Endothelial cell of umbilical vein (primary cell): ENCODE data around the gene OAS2. TPM values are rescaled to one million over a fixed set of nuclear protein-coding genes. Genes with fewer than 3 reads are reported as not detected.

Experiments used
- BruUV-seq: library from RNA; stranded (reverse); fragments of 400-500 nt; replicated peaks from 2 replicates; lab custom pipeline; 2021; lab: Mats Ljungman, UMichigan
- CTCF ChIA-PET: fragments of 300-600, 350-600 bp; sonication (Branson Sonifier 250); formaldehyde crosslinking; loops from one replicate; lab custom pipeline; 2021; ENCODE audit warnings: antibody characterized with exemption, inconsistent platforms; lab: Charles Lee
- POLR2A ChIA-PET: fragments of 300-600, 350-600 bp; sonication (Branson Sonifier 250); formaldehyde crosslinking; loops from one replicate; lab custom pipeline; 2021; ENCODE audit warnings: antibody characterized with exemption, inconsistent platforms; lab: Charles Lee
- DNase-seq: peaks from one replicate; pipeline ENCODE4 v3.0.0-alpha.2; 2011; ENCODE audit warnings: low read depth, low spot score
- FAIRE-seq: peaks from 2 replicates; lab custom pipeline; 2011; peaks lifted over from hg19 to GRCh38; lab: Jason Lieb, UNC
- H2AFZ ChIP-seq: 2 replicates; pipeline ENCODE4 v1.6.0; 2012; ENCODE audit warnings: low read depth, low read length, control low read depth, inconsistent platforms
- H3K27ac ChIP-seq: 2 replicates; pipeline ENCODE4 v1.5.1; 2011; ENCODE audit warnings: low read depth, mild to moderate bottlenecking, control low read depth, low read length, moderate library complexity; ENCODE audit not compliant: insufficient read depth
- H3K27me3 ChIP-seq, 2 experiments: 2 replicates each; pipeline versions ENCODE4 v1.6.0 to v1.6.1; 2011; ENCODE audit warnings: low read length in 2 of 2, mixed read lengths in 1 of 2; ENCODE audit not compliant: control insufficient read depth in 2 of 2, insufficient read depth in 2 of 2
- H3K36me3 ChIP-seq, 2 experiments: 2 replicates in 1 of 2; 3 replicates in 1 of 2; pipeline ENCODE4 v1.5.1; 2011; ENCODE audit warnings: low read length in 2 of 2, mild to moderate bottlenecking in 1 of 2, moderate library complexity in 1 of 2; ENCODE audit not compliant: control insufficient read depth in 2 of 2, insufficient read depth in 2 of 2; ENCODE audit errors: extremely low read depth in 1 of 2
- H3K4me1 ChIP-seq: 3 replicates; pipeline ENCODE4 v1.5.1; 2011; ENCODE audit warnings: mild to moderate bottlenecking, low read length; ENCODE audit not compliant: control insufficient read depth, insufficient read depth; ENCODE audit errors: extremely low read depth
- H3K4me2 ChIP-seq: 2 replicates; pipeline ENCODE4 v1.6.1; 2011; ENCODE audit warnings: low read length, control low read depth, mixed read lengths; ENCODE audit not compliant: insufficient read depth
- H3K4me3 ChIP-seq, 3 experiments: fragments of 200-600 bp in 1 of 3; sonication (generic), shearing (Covaris generic) in 1 of 3; replicated peaks in 1 of 3; 2 replicates each; pipeline ENCODE4 v1.5.1; 2011 to 2016; ENCODE audit warnings: control low read depth in 3 of 3, low read length in 3 of 3, mild to moderate bottlenecking in 2 of 3, inconsistent platforms in 1 of 3, low read depth in 1 of 3, moderate library complexity in 1 of 3; ENCODE audit not compliant: insufficient read depth in 1 of 3
- H3K79me2 ChIP-seq: 2 replicates; pipeline ENCODE4 v1.6.0; 2012; ENCODE audit warnings: low read length, inconsistent platforms; ENCODE audit not compliant: control insufficient read depth, insufficient read depth
- H3K9ac ChIP-seq: replicated peaks from 2 replicates; pipeline ENCODE3; 2011; ENCODE audit warnings: low read length, control low read depth; ENCODE audit not compliant: insufficient read depth; ENCODE audit errors: extremely low read depth
- H3K9me1 ChIP-seq: replicated peaks from 3 replicates; pipeline ENCODE4 v1.6.0; 2011; ENCODE audit warnings: mild to moderate bottlenecking, low read length; ENCODE audit not compliant: control insufficient read depth, insufficient read depth; ENCODE audit errors: extremely low read depth
- H3K9me3 ChIP-seq: replicated peaks from 2 replicates; pipeline ENCODE4 v1.5.1; 2012; ENCODE audit warnings: low read length, inconsistent platforms; ENCODE audit not compliant: control insufficient read depth, insufficient read depth
- H4K20me1 ChIP-seq: replicated peaks from 2 replicates; pipeline ENCODE3; 2011; ENCODE audit warnings: mild to moderate bottlenecking, low read length; ENCODE audit not compliant: control insufficient read depth, insufficient read depth; ENCODE audit errors: extremely low read depth
- EZH2 ChIP-seq: IDR thresholded peaks from 2 replicates; pipeline ENCODE4 v1.6.1; 2012; ENCODE audit warnings: borderline replicate concordance, low read depth, mild to moderate bottlenecking, moderate library complexity, low read length, inconsistent platforms; ENCODE audit not compliant: severe bottlenecking
- FOS ChIP-seq: IDR thresholded peaks from 2 replicates; pipeline ENCODE4 v1.6.1; 2011; ENCODE audit warnings: mild to moderate bottlenecking, low read length, moderate library complexity, borderline replicate concordance; ENCODE audit not compliant: insufficient read depth
- GATA2 ChIP-seq: IDR thresholded peaks from 2 replicates; pipeline ENCODE4 v1.7.0; 2011; ENCODE audit warnings: low read depth, mild to moderate bottlenecking, moderate library complexity, mixed read lengths, low read length; ENCODE audit not compliant: insufficient read length, insufficient read depth
- JUN ChIP-seq: IDR thresholded peaks from 2 replicates; pipeline ENCODE4 v1.6.1; 2011; ENCODE audit warnings: borderline replicate concordance, low read depth; ENCODE audit not compliant: insufficient read length, insufficient read depth
- MAX ChIP-seq: IDR thresholded peaks from 2 replicates; pipeline ENCODE4 v1.6.1; 2011; ENCODE audit not compliant: insufficient read depth, insufficient read length
- MYC ChIP-seq: IDR thresholded peaks from one replicate; pipeline ENCODE4 v1.6.1; 2011; ENCODE audit warnings: mild to moderate bottlenecking, low read depth, low read length
- POLR2A ChIP-seq: IDR thresholded peaks from 2 replicates; pipeline ENCODE4 v1.6.1; 2012; ENCODE audit warnings: low read depth, mild to moderate bottlenecking, control low read depth, low read length
- POLR2AphosphoS5 ChIP-seq: IDR thresholded peaks from 2 replicates; pipeline ENCODE4 v1.6.1; 2012; ENCODE audit warnings: low read depth, mild to moderate bottlenecking, control low read depth, low read length, moderate library complexity; ENCODE audit not compliant: insufficient read depth
- dilution Hi-C: fragments of 300-500 bp; cut with MboI; formaldehyde crosslinking; loops from one replicate; pipeline ENCODE4 v1.15.0; 2019; ENCODE audit warnings: low sequenced_read_pairs; ENCODE audit not compliant: extremely low pct_ligation_motif_present
- intact Hi-C: fragments of 100-400 bp; cut with micrococcal nuclease; formaldehyde crosslinking; loops from one replicate; pipeline ENCODE4 v1.10.0; 2022
- polyA plus RNA-seq, 4 experiments: library from polyadenylated mRNA; depleted of rRNA in 3 of 4; stranded (reverse) in 3 of 4; unstranded in 1 of 4; fragments of >200 nt; gene quantifications; 2 replicates each; pipeline versions ENCODE4 v1.2.1 to v1.2.3, GENCODE V29; 2011 to 2012; ENCODE audit warnings: missing spikeins in 1 of 4
- total RNA-seq: library from RNA; stranded (reverse); gene quantifications from 2 replicates; pipeline ENCODE4 v1.2.3, GENCODE V29; 2021
- TF ChIP-seq, protein P1 (sequence below), 2 donors: IDR thresholded peaks; 1 replicate in 1 of 2; 2 replicates in 1 of 2; pipeline ENCODE4 v1.5.1; 2011; ENCODE audit warnings: low read length in 2 of 2, mild to moderate bottlenecking in 2 of 2, moderate library complexity in 2 of 2, control low read depth in 1 of 2, inconsistent platforms in 1 of 2, low read depth in 1 of 2; ENCODE audit not compliant: insufficient read depth in 1 of 2; ENCODE audit errors: extremely low read depth in 1 of 2

Gene OAS2
- total and polyA plus RNA-seq, 2 donors (not counting 3 experiments of a cell fraction or from before 2014, with no cell fraction given): 1.3 to 3.1 TPM

DNA sequence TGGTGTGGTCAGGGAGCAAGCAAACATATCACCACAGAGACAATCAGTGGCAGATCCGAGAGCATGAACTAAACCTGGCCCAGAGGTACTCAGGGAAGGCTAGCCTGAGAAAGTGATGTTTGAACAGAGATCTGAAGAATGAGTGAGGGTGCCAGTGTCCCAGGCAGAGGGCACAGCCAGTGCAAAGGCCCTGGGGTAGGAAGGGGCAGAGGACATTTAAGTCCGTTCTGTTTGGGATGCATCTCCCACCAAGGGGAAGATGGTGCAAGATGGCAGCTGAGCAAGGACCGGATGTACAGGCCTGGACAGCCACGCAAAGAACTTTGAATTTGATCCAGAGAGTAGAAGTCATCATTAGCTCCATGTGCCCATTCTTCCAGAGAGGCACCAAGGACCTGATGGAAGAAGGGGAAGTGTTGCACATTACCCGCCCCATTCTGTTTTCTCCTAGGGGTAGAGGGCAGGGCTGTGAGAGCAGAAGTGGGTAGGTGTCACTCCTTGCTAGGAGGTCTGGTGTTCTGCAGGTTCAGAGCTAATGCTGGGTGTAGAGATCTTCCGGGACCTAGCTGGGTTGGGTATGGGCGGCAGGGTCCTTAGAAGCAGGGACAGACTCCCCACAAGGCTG lies 82.1 kb downstream of the OAS2 start:
- no peaks in the 10 kb centered on the region for H3K79me2 ChIP-seq
- no peaks in the 10 kb centered on the region for H3K9me1 ChIP-seq
- no peak overlapping the region for H3K4me2 ChIP-seq
- no peak overlapping the region for H3K27ac ChIP-seq
- no TSS peak for BruUV-seq
- no peaks in the 10 kb centered on the region for H3K36me3 ChIP-seq
- FAIRE-seq: no peak
- dilution Hi-C loops (no loop called here), intact Hi-C loops (no loop called here)
- no peak overlapping the region for H3K4me3 ChIP-seq
- no peak for TF ChIP-seq EZH2
- TF ChIP-seq MYC: no peak
- no peak for TF ChIP-seq FOS
- TF ChIP-seq MAX: no peak
- TF ChIP-seq GATA2: no peak
- TF ChIP-seq POLR2A: no peak
- TF ChIP-seq, protein P1, sequence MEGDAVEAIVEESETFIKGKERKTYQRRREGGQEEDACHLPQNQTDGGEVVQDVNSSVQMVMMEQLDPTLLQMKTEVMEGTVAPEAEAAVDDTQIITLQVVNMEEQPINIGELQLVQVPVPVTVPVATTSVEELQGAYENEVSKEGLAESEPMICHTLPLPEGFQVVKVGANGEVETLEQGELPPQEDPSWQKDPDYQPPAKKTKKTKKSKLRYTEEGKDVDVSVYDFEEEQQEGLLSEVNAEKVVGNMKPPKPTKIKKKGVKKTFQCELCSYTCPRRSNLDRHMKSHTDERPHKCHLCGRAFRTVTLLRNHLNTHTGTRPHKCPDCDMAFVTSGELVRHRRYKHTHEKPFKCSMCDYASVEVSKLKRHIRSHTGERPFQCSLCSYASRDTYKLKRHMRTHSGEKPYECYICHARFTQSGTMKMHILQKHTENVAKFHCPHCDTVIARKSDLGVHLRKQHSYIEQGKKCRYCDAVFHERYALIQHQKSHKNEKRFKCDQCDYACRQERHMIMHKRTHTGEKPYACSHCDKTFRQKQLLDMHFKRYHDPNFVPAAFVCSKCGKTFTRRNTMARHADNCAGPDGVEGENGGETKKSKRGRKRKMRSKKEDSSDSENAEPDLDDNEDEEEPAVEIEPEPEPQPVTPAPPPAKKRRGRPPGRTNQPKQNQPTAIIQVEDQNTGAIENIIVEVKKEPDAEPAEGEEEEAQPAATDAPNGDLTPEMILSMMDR (IDR thresholded peaks at IDR 0.05; ENCODE audit: extremely low read depth in 1 of 2, insufficient read depth in 1 of 2, low read depth in 1 of 2, low read length in 2 of 2): no peak
- TF ChIP-seq POLR2AphosphoS5: no peak
- no peak for TF ChIP-seq JUN
- H3K9ac ChIP-seq: no peak overlapping the region
- no peaks in the 10 kb centered on the region for H4K20me1 ChIP-seq
- ChIA-PET POLR2A (no interaction called here), CTCF (interaction anchor here (1.7 kb wide), 1 partner anchor 68 kb away, joined by 6 read pairs; no protein-coding TSS in a partner anchor)
- H3K9me3 ChIP-seq: no peaks in the 10 kb centered on the region
- no peak for DNase-seq
- peaks cover 15 to 19% of the 10 kb centered on the region in 2 experiments for H3K27me3 ChIP-seq
- no peaks in the 10 kb centered on the region for H3K4me1 ChIP-seq
- H2AFZ ChIP-seq: no peak overlapping the region
